Thyroid gland (tissue), 4 donors: ENCODE measurements around the gene POFUT2. TPM values are rescaled to one million over a fixed set of nuclear protein-coding genes. Genes with fewer than 3 reads are reported as not detected.

ENCODE experiments used
- DNase-seq, 2 donors: peaks; one replicate each; pipeline ENCODE4 v3.0.0-alpha.2; 2019
- H3K27ac ChIP-seq, 3 donors: fragments of 200-600 bp; sonication (generic); 1 replicate in 2 of 3; 2 replicates in 1 of 3; pipeline ENCODE4 v1.5.1; 2016 to 2019; ENCODE audit warnings: mild to moderate bottlenecking in 1 of 3, moderate library complexity in 1 of 3
- H3K27me3 ChIP-seq: fragments of 200-600 bp; sonication (generic); one replicate; pipeline ENCODE4 v1.5.1; 2019
- H3K36me3 ChIP-seq, 2 donors: fragments of 200-600 bp; sonication (generic); one replicate each; pipeline ENCODE4 v1.5.1; 2016 to 2019
- H3K4me1 ChIP-seq, 2 donors: fragments of 200-600 bp; sonication (generic); one replicate each; pipeline ENCODE4 v1.5.1; 2017 to 2019
- H3K4me3 ChIP-seq, 3 donors: fragments of 200-600 bp; sonication (generic); replicated peaks in 1 of 3; 1 replicate in 2 of 3; 2 replicates in 1 of 3; pipeline ENCODE4 v1.5.1; 2016; ENCODE audit warnings: mild to moderate bottlenecking in 1 of 3
- H3K9me3 ChIP-seq: fragments of 200-600 bp; sonication (generic); one replicate; pipeline ENCODE4 v1.5.1; 2017
- CTCF ChIP-seq, 6 experiments: fragments of 200-600 bp in 3 of 6; fragments of 450-650 bp in 3 of 6; sonication (generic) in 3 of 6; IDR thresholded peaks; one replicate each; pipeline ENCODE4 v1.5.1; 2016 to 2019; ENCODE audit warnings: antibody characterized with exemption in 6 of 6, mild to moderate bottlenecking in 2 of 6, inconsistent platforms in 1 of 6, moderate library complexity in 1 of 6
- POLR2A ChIP-seq, 2 donors: fragments of 450-650 bp; IDR thresholded peaks; one replicate each; pipeline ENCODE4 v1.6.1; 2017; ENCODE audit warnings: antibody characterized with exemption in 2 of 2, mild to moderate bottlenecking in 2 of 2, moderate library complexity in 1 of 2
- WGBS, 2 donors: methylation state at CpG; one replicate each; pipeline ENCODE4 v1.1.5; 2017; 5-methylcytosine and 5-hydroxymethylcytosine counted together
- intact Hi-C: fragments of 100-400 bp; cut with DNase I; formaldehyde crosslinking; loops from one replicate; pipeline ENCODE4 v1.15.1; 2023
- total RNA-seq, 4 donors: library from RNA; depleted of rRNA; stranded (reverse); fragments of >200 nt; gene quantifications; one replicate each; pipeline ENCODE4 v1.2.3, GENCODE V29; 2016

The POFUT2 gene
- total RNA-seq, 4 donors from 2014 or later, result 20.2 to 52.2 (median 40.5) TPM

- no peak for DNase-seq
- peaks cover 10 to 20% of the 10 kb centered on the region in 2 donors for H3K4me1 ChIP-seq
- TF ChIP-seq POLR2A (IDR thresholded peaks at IDR 0.05) (no peak), CTCF (IDR thresholded peaks at IDR 0.05) (no peak)
- intact Hi-C loops, result loop anchor here (10.0 kb wide), 2 partner anchors 308 to 342 kb away; partner anchors contain the start of gene SLX9
- H3K27me3 ChIP-seq, result no peaks in the 10 kb centered on the region
- peak overlapping the region in 1 of 3 donors; percentile 90 for H3K4me3 ChIP-seq
- 14 to 28% methylated on average over 15 to 18 of the region's 54 CpGs for WGBS, 2 donors
- H3K36me3 ChIP-seq, result peaks cover 35% of the 10 kb centered on the region in 2 donors
- no peak overlapping the region for H3K27ac ChIP-seq
- H3K9me3 ChIP-seq, result no peaks in the 10 kb centered on the region
Measured at GRCh38 chr21:45286671-45287437, 841 bp downstream of the POFUT2 start.

- H3K9me3 ChIP-seq, result no peaks in the 10 kb centered on the region
- no peak overlapping the region for H3K27ac ChIP-seq
- WGBS, 2 donors, result 92 to 95% methylated on average over 26 to 27 of the region's 28 CpGs
- H3K4me1 ChIP-seq, result peaks cover 10 to 17% of the 10 kb centered on the region in 2 donors
- intact Hi-C loops, result loop anchor here (10.0 kb wide), 2 partner anchors 309 to 341 kb away; partner anchors contain the start of gene SLX9
- no peak for DNase-seq
- H3K27me3 ChIP-seq, result no peaks in the 10 kb centered on the region
- H3K4me3 ChIP-seq, result no peak overlapping the region
- H3K36me3 ChIP-seq, result peaks cover 49 to 50% of the 10 kb centered on the region in 2 donors
- no peak for TF ChIP-seq CTCF (IDR thresholded peaks at IDR 0.05)
- no peak for TF ChIP-seq POLR2A (IDR thresholded peaks at IDR 0.05)
Measured at GRCh38 chr21:45285266-45285931, 2.3 kb downstream of the POFUT2 start.

GRCh38 chr21:45284456-45284741 lies 3.3 kb downstream of the POFUT2 start:
- no peaks in the 10 kb centered on the region for H3K9me3 ChIP-seq
- H3K27ac ChIP-seq, result no peak overlapping the region
- peaks cover 57 to 58% of the 10 kb centered on the region in 2 donors for H3K36me3 ChIP-seq
- no peaks in the 10 kb centered on the region for H3K27me3 ChIP-seq
- WGBS, 2 donors, result 98 to 100% methylated on average over 2 to 4 of the region's 4 CpGs
- H3K4me1 ChIP-seq, result peaks cover 10 to 17% of the 10 kb centered on the region in 2 donors
- no peak for DNase-seq
- no peak overlapping the region for H3K4me3 ChIP-seq
- intact Hi-C loops, result loop anchor here (10.0 kb wide), 2 partner anchors 310 to 340 kb away; partner anchors contain the start of gene SLX9
- TF ChIP-seq POLR2A (IDR thresholded peaks at IDR 0.05), result no peak
- no peak for TF ChIP-seq CTCF (IDR thresholded peaks at IDR 0.05)

GRCh38 chr21:45283611-45284455 lies 3.9 kb downstream of the POFUT2 start:
- WGBS, 2 donors, result 92 to 93% methylated on average over 27 to 29 of the region's 36 CpGs
- Histone ChIP-seq H3K4me3 (no peak overlapping the region), H3K9me3 (no peaks in the 10 kb centered on the region), H3K36me3 (peaks cover 57 to 62% of the 10 kb centered on the region in 2 donors), H3K4me1 (peaks cover 10 to 14% of the 10 kb centered on the region in 2 donors), H3K27me3 (no peaks in the 10 kb centered on the region), H3K27ac (no peak overlapping the region)
- intact Hi-C loops, result loop anchor here (10.0 kb wide), 2 partner anchors 311 to 339 kb away; partner anchors contain the start of gene SLX9
- TF ChIP-seq CTCF (IDR thresholded peaks at IDR 0.05) (no peak), POLR2A (IDR thresholded peaks at IDR 0.05) (no peak)
- no peak for DNase-seq
